ENCODE results near the gene ZNG1A. TPM values are rescaled to one million over a fixed set of nuclear protein-coding genes. Genes with fewer than 3 reads are reported as not detected.
"Not testable (repeated sequence)": the region's sequence is repeated elsewhere in the genome, so short reads cannot be mapped to it uniquely, and the experiment has no call there.

ZNG1A gene
- total and polyA plus RNA-seq, 5 donors = 16.3 to 30.2 (median 23.8) TPM

GRCh38 chr9:90851-91250 is 88.0 kb downstream of the ZNG1A start:
- intact Hi-C loops (cut with DNase I); ATAC-seq; H3K4me1 ChIP-seq (ENCODE audit: control insufficient read depth, insufficient read depth, low read length); H3K27ac ChIP-seq (ENCODE audit: low read length); H3K4me3 ChIP-seq (ENCODE audit: low read length); H3K27me3 ChIP-seq (ENCODE audit: control insufficient read depth, insufficient read depth); H3K9me3 ChIP-seq (ENCODE audit: control insufficient read depth, low read length); DNase-seq: not testable (repeated sequence)
- WGBS = 62% methylated on average over 1 of the region's 1 CpG

DNA sequence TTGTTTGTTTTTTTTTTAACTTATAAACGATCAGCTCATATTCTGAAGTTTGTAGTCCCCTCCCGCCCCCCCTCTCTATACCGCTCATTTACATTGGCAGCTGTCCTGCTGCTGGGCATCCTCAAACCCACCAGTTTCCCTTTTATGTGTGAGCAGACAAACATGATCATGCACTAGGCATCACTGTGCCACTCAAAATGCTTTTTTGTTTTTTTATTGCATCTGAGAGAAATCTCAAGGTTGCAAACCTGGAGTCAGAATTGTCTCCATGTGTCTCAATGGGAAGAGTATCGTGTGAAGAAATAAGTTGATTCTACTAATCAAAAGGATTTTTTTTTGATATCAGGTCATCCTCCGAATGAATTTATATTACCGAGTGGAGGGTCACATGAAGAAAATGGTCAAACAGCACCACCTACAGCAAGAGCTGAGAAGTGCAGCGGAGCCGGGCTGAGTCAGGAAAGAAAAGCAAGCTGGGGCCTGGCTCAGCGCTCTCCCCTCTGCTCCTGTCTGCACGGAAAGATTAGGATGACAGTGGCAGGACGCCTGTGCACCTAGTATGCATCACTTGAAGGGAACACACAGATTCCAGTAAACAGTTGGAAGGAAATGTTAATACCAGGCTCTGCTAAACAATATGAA is 90.3 kb downstream of the ZNG1A start:
- intact Hi-C loops (cut with DNase I); H3K9me3 ChIP-seq (ENCODE audit: control insufficient read depth, low read length); H3K27ac ChIP-seq (ENCODE audit: low read length); H3K4me3 ChIP-seq (ENCODE audit: low read length); H3K4me1 ChIP-seq (ENCODE audit: control insufficient read depth, insufficient read depth, low read length); H3K27me3 ChIP-seq (ENCODE audit: control insufficient read depth, insufficient read depth); DNase-seq: not testable (repeated sequence)
- ATAC-seq = peak; percentile 88 to 89
- 17% methylated on average over 5 of the region's 11 CpGs for WGBS

GRCh38 chr9:87860-88259 is 91.0 kb downstream of the ZNG1A start:
- H3K27me3 ChIP-seq (ENCODE audit: control insufficient read depth, insufficient read depth); intact Hi-C loops (cut with DNase I); H3K4me3 ChIP-seq (ENCODE audit: low read length); DNase-seq; ATAC-seq; H3K9me3 ChIP-seq (ENCODE audit: control insufficient read depth, low read length); H3K27ac ChIP-seq (ENCODE audit: low read length); H3K4me1 ChIP-seq (ENCODE audit: control insufficient read depth, insufficient read depth, low read length): not testable (repeated sequence)
- 24% methylated on average over 5 of the region's 6 CpGs for WGBS

- H3K4me1 ChIP-seq (ENCODE audit: control insufficient read depth, insufficient read depth, low read length); H3K9me3 ChIP-seq (ENCODE audit: control insufficient read depth, low read length); H3K27me3 ChIP-seq (ENCODE audit: control insufficient read depth, insufficient read depth); H3K4me3 ChIP-seq (ENCODE audit: low read length); ATAC-seq; intact Hi-C loops (cut with DNase I); DNase-seq; H3K27ac ChIP-seq (ENCODE audit: low read length): not testable (repeated sequence)
- WGBS = 40% methylated on average over 2 of the region's 4 CpGs
Observed at GRCh38 chr9:87105-87504, 91.8 kb downstream of the ZNG1A start.

DNA sequence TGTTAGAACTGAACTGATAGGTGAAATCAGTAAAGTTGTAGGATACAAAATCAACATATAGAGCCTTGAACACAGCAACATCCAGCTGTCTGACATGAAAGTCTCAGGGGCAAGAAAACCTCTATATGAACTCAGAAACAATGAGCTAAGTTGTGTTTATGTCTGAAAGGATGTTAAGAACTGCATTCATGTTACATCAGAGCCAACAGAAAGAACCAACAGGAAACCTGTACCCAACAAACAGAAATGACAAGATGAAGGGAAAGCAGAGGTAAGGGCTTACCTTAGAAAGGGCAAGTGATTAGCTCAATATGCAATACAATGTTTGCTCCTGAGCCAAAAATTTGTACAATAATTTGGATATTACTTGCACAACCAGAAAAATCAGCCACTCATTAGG is 92.2 kb downstream of the ZNG1A start:
- H3K9me3 ChIP-seq (ENCODE audit: control insufficient read depth, low read length); DNase-seq; H3K27ac ChIP-seq (ENCODE audit: low read length); H3K4me1 ChIP-seq (ENCODE audit: control insufficient read depth, insufficient read depth, low read length); intact Hi-C loops (cut with DNase I); ATAC-seq; H3K27me3 ChIP-seq (ENCODE audit: control insufficient read depth, insufficient read depth); H3K4me3 ChIP-seq (ENCODE audit: low read length): not testable (repeated sequence)

DNA sequence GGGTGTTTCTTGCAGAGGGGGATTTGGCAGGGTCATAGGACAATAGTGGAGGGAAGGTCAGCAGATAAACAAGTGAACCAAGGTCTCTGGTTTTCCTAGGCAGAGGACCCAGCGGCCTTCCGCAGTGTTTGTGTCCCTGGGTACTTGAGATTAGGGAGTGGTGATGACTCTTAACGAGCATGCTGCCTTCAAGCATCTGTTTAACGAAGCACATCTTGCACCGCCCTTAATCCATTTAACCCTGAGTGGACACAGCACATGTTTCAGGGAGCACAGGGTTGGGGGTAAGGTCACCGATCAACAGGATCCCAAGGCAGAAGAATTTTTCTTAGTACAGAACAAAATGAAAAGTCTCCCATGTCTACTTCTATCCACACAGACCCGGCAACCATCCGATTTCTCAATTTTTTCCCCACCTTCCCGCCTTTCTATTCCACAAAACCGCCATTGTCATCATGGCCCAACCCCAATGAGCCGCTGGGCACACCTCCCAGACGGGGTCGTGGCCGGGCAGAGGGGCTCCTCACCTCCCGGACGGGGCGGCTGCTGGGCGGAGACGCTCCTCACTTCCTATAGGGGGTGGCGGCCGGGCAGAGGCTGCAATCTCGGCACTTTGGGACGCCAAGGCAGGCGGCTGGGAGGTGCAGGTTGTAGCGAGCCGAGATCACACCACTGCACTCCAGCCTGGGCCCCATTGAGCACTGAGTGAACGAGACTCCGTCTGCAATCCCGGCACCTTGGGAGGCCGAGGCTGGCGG is 95.7 kb downstream of the ZNG1A start:
- H3K27me3 ChIP-seq (ENCODE audit: control insufficient read depth, insufficient read depth); H3K9me3 ChIP-seq (ENCODE audit: control insufficient read depth, low read length); ATAC-seq; H3K4me3 ChIP-seq (ENCODE audit: low read length); H3K4me1 ChIP-seq (ENCODE audit: control insufficient read depth, insufficient read depth, low read length); H3K27ac ChIP-seq (ENCODE audit: low read length); intact Hi-C loops (cut with DNase I): not testable (repeated sequence)
- 86% methylated on average over 30 of the region's 31 CpGs for WGBS
- DNase-seq = peak in 1 of 3 donors; percentile 37

GRCh38 chr9:78333-78732 is 100.5 kb downstream of the ZNG1A start:
- DNase-seq; H3K27ac ChIP-seq (ENCODE audit: low read length); H3K4me3 ChIP-seq (ENCODE audit: low read length); H3K27me3 ChIP-seq (ENCODE audit: control insufficient read depth, insufficient read depth); H3K4me1 ChIP-seq (ENCODE audit: control insufficient read depth, insufficient read depth, low read length); ATAC-seq; H3K9me3 ChIP-seq (ENCODE audit: control insufficient read depth, low read length); intact Hi-C loops (cut with DNase I): not testable (repeated sequence)
- WGBS = 76% methylated on average over 3 of the region's 3 CpGs

GRCh38 chr9:76389-76788 is 102.5 kb downstream of the ZNG1A start:
- H3K27me3 ChIP-seq (ENCODE audit: control insufficient read depth, insufficient read depth); H3K4me3 ChIP-seq (ENCODE audit: low read length); H3K9me3 ChIP-seq (ENCODE audit: control insufficient read depth, low read length); ATAC-seq; intact Hi-C loops (cut with DNase I); H3K4me1 ChIP-seq (ENCODE audit: control insufficient read depth, insufficient read depth, low read length); H3K27ac ChIP-seq (ENCODE audit: low read length); DNase-seq: not testable (repeated sequence)
- WGBS = 71% methylated on average over 3 of the region's 3 CpGs

DNA sequence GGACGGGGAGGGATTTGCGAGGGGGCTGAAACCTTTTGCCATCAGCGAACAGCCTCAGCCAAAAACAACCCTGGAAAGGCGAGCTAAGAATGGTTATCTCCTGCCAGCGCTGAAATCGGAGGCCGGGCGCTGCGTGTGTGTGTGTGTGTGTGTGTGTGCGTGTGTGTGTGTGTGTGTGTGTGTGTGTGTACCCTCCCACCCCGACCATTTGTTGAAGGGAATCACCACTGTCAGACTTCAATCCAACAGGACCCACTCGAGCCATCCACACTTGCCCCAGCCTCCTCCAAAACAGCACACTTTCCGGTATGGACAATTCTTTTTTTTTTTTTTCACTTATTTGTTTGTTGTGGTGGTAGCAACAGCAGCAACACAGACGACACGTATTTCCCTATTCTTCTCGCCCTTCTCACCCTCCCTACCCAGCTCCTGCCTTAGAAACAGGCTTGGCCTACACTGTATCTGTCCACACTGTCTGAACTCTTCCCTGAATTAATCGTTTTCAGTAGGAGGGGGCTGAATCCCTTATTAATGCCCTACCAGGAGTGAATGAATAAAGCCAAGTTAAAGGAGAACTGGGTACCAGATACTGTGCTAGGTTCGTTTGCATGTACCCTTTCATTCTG is 104.8 kb downstream of the ZNG1A start:
- peak overlapping the region; percentile 62 for H3K4me3 ChIP-seq (ENCODE audit: low read length)
- H3K27me3 ChIP-seq (ENCODE audit: control insufficient read depth, insufficient read depth); H3K27ac ChIP-seq (ENCODE audit: low read length); H3K4me1 ChIP-seq (ENCODE audit: control insufficient read depth, insufficient read depth, low read length); intact Hi-C loops (cut with DNase I); H3K9me3 ChIP-seq (ENCODE audit: control insufficient read depth, low read length): not testable (repeated sequence)
- WGBS = 12% methylated on average over 17 of the region's 18 CpGs
- DNase-seq (peak in 1 of 3 donors; percentile 27), ATAC-seq (peak; percentile 30 to 33)

DNA sequence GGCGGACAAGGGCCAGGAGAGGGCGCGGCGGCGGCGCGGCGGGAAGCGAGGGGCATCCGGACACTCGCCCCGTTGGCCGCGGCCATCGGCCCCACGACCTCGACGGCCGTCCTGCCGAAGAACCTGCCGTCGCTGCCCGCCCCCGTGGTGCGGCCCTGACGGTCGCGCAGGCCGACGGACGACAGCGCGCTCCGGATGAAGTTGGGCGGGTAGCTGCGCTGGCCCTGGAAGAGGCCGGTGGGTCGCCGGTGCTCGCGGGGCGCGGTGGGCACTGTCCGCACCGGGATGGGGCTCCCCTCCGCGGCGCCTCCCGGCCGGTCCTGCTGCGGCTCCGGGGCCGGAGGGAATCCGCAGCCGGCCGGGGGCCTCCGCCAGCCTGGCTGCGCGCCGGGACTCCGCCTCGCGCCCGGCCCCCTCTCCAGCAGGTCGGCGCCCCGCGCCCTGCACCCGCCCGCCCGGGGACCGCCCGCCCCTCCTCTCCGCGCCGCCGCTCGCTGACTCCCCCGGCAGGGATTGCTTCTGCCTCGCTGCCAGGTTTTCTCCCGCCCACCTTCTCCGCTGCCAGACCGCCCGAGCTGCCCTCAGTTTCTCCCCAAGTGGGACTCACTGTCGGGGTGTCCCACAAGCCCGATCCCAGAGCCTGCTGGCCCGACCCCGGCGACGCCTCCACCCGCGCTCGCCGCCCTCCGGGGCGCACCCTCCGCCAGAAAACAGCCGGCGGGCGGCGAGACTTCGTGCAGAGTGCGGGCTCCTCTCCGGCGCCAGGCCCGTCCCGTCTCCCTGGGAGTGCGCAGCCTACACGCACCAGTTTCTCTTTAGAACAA is 105.6 kb downstream of the ZNG1A start:
- H3K9me3 ChIP-seq (ENCODE audit: control insufficient read depth, low read length); intact Hi-C loops (cut with DNase I); H3K4me1 ChIP-seq (ENCODE audit: control insufficient read depth, insufficient read depth, low read length); H3K27ac ChIP-seq (ENCODE audit: low read length); H3K27me3 ChIP-seq (ENCODE audit: control insufficient read depth, insufficient read depth): not testable (repeated sequence)
- WGBS = under 1% methylated on average over 103 of the region's 109 CpGs
- peak; percentile 73 to 76 for ATAC-seq
- DNase-seq = peak; percentile 14 to 77 (median 76)
- peak overlapping the region; percentile 62 for H3K4me3 ChIP-seq (ENCODE audit: low read length)

All from right cardiac atrium (tissue), 5 donors.